Smooth muscle cell (in vitro differentiated cells): Measurements from ENCODE around the gene TMEM30B. TPM values are rescaled to one million over a fixed set of nuclear protein-coding genes. Genes with fewer than 3 reads are reported as not detected.

Experiments
- DNase-seq: peaks from one replicate; lab custom pipeline; 2025; ENCODE audit not compliant: unreplicated experiment; lab: John Stamatoyannopoulos, UW
- H2AFZ ChIP-seq: fragments of 200-600 bp; sonication (generic); 2 replicates; pipeline ENCODE4 v1.6.0; 2016; ENCODE audit warnings: antibody characterized with exemption, low read depth, mild to moderate bottlenecking
- H3F3A ChIP-seq: fragments of 200-600 bp; sonication (generic); 2 replicates; pipeline ENCODE4 v1.6.0; 2017; ENCODE audit warnings: antibody characterized with exemption, low read depth
- H3K27ac ChIP-seq: fragments of 200-600 bp; sonication (generic); 2 replicates; pipeline ENCODE4 v1.5.1; 2016; ENCODE audit warnings: low read depth, mild to moderate bottlenecking
- H3K27me3 ChIP-seq: fragments of 200-600 bp; sonication (generic); 2 replicates; pipeline ENCODE4 v1.6.1; 2016; ENCODE audit warnings: low read depth, mild to moderate bottlenecking
- H3K36me3 ChIP-seq: fragments of 200-600 bp; sonication (generic); 2 replicates; pipeline ENCODE4 v1.5.1; 2016; ENCODE audit warnings: low read depth
- H3K4me1 ChIP-seq: fragments of 200-600 bp; sonication (generic); 2 replicates; pipeline ENCODE4 v1.5.1; 2016; ENCODE audit warnings: low read depth
- H3K4me2 ChIP-seq: fragments of 200-600 bp; sonication (generic); 2 replicates; pipeline ENCODE4 v1.6.0; 2016; ENCODE audit warnings: mild to moderate bottlenecking
- H3K4me3 ChIP-seq: fragments of 200-600 bp; sonication (generic); 2 replicates; pipeline ENCODE4 v1.5.1; 2016; ENCODE audit warnings: mild to moderate bottlenecking
- H3K79me2 ChIP-seq: fragments of 200-600 bp; sonication (generic); 2 replicates; pipeline ENCODE4 v1.6.0; 2016; ENCODE audit warnings: low read depth, mild to moderate bottlenecking
- H3K9ac ChIP-seq: fragments of 200-600 bp; sonication (generic); 2 replicates; pipeline ENCODE4 v1.6.0; 2016; ENCODE audit warnings: low read depth
- H3K9me3 ChIP-seq: fragments of 200-600 bp; sonication (generic); replicated peaks from 2 replicates; pipeline ENCODE4 v1.5.1; 2016; ENCODE audit warnings: low read depth
- H4K20me1 ChIP-seq: fragments of 200-600 bp; sonication (generic); 2 replicates; pipeline ENCODE4 v1.6.0; 2016; ENCODE audit warnings: low read depth
- WGBS: methylation state at CpG from one replicate; pipeline ENCODE4 v1.1.7; 2016; ENCODE audit warnings: low lambda C conversion rate; 5-methylcytosine and 5-hydroxymethylcytosine counted together
- polyA plus RNA-seq: library from polyadenylated mRNA; unstranded; fragments of >200 nt; fragmentation: Nextera tagmentation; extraction: Ambion mirVana; gene quantifications from 2 replicates; pipeline ENCODE4 v1.2.1, GENCODE V29; 2016
- total RNA-seq: library from RNA; depleted of rRNA; stranded (reverse); fragments of >200 nt; gene quantifications from 2 replicates; pipeline ENCODE4 v1.2.3, GENCODE V29; 2014
- TF ChIP-seq, protein P1 (sequence below): fragments of 200-600 bp; sonication (generic); IDR thresholded peaks from 2 replicates; pipeline ENCODE4 v1.5.1; 2017; ENCODE audit warnings: borderline replicate concordance, mild to moderate bottlenecking, antibody characterized with exemption; ENCODE audit not compliant: insufficient read depth, poor library complexity, severe bottlenecking

TMEM30B gene
- total and polyA plus RNA-seq, 2 experiments from 2014 or later = 0.16 to 3.1 TPM

DNA sequence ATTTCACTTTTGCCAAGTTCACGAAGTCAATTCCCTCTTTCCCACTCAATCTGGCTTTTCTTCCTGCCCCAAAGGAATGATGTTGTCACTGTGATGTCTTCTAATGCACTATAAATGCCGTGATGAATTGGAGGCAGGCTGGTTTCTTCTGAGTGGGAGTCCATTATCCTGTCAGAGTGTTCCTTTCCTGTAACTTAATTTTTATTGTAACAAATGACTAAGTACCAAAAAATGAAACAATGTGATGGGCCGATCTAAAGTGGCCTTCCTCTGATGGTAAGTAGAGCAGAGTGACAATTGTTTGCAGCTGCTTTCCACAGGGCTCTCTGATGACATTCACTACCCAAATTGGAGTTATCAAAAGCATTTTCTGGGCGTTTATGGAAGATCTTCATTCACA is 22.2 kb downstream of the TMEM30B start:
- H3K36me3 ChIP-seq = no peaks in the 10 kb centered on the region
- H3K4me1 ChIP-seq = no peaks in the 10 kb centered on the region
- no peaks in the 10 kb centered on the region for H4K20me1 ChIP-seq
- no peak overlapping the region for H3K4me3 ChIP-seq
- DNase-seq = no peak
- peaks cover 6% of the 10 kb centered on the region for H3K27me3 ChIP-seq
- no peak overlapping the region for H2AFZ ChIP-seq
- H3K9ac ChIP-seq = no peak overlapping the region
- no peaks in the 10 kb centered on the region for H3F3A ChIP-seq
- no peaks in the 10 kb centered on the region for H3K79me2 ChIP-seq
- 56% methylated on average over 4 of the region's 4 CpGs for WGBS
- no peak overlapping the region for H3K4me2 ChIP-seq
- no peaks in the 10 kb centered on the region for H3K9me3 ChIP-seq
- TF ChIP-seq, protein P1, sequence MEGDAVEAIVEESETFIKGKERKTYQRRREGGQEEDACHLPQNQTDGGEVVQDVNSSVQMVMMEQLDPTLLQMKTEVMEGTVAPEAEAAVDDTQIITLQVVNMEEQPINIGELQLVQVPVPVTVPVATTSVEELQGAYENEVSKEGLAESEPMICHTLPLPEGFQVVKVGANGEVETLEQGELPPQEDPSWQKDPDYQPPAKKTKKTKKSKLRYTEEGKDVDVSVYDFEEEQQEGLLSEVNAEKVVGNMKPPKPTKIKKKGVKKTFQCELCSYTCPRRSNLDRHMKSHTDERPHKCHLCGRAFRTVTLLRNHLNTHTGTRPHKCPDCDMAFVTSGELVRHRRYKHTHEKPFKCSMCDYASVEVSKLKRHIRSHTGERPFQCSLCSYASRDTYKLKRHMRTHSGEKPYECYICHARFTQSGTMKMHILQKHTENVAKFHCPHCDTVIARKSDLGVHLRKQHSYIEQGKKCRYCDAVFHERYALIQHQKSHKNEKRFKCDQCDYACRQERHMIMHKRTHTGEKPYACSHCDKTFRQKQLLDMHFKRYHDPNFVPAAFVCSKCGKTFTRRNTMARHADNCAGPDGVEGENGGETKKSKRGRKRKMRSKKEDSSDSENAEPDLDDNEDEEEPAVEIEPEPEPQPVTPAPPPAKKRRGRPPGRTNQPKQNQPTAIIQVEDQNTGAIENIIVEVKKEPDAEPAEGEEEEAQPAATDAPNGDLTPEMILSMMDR = no peak
- H3K27ac ChIP-seq = no peak overlapping the region

DNA sequence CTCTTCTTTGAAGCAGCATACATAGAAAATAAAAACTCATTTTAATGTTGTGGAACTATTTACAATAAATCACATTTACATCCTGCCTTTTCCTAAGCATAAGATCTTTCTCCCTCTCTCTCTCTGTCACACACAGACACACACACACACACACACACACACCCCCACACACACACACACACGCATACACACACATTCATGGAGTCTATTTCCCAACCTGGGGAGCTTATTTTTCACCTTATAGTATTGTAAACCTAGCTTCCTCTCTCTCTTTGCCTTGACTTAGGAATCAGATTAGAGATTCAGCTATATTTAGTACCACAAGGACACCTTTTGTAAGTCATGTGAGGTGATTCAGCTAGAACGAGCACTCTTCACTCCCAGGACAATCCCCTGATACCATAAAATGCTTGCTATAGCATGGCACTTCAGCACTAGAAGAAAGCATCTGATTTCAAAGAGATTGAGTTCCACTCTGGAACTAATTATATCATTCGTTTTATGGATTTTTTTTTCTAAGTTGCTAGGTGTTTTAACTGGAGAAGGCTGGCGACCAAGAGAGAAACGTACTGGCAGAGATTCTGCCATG is 23.6 kb downstream of the TMEM30B start:
- no peak overlapping the region for H3K27ac ChIP-seq
- no peaks in the 10 kb centered on the region for H4K20me1 ChIP-seq
- 61% methylated on average over 5 of the region's 5 CpGs for WGBS
- peaks cover 6% of the 10 kb centered on the region for H3K27me3 ChIP-seq
- H3F3A ChIP-seq = no peaks in the 10 kb centered on the region
- no peak overlapping the region for H3K4me3 ChIP-seq
- TF ChIP-seq, protein P1 = no peak
- no peak overlapping the region for H2AFZ ChIP-seq
- H3K4me1 ChIP-seq = no peaks in the 10 kb centered on the region
- DNase-seq = no peak
- no peak overlapping the region for H3K9ac ChIP-seq
- H3K9me3 ChIP-seq = no peaks in the 10 kb centered on the region
- no peak overlapping the region for H3K4me2 ChIP-seq
- no peaks in the 10 kb centered on the region for H3K36me3 ChIP-seq
- no peaks in the 10 kb centered on the region for H3K79me2 ChIP-seq

DNA sequence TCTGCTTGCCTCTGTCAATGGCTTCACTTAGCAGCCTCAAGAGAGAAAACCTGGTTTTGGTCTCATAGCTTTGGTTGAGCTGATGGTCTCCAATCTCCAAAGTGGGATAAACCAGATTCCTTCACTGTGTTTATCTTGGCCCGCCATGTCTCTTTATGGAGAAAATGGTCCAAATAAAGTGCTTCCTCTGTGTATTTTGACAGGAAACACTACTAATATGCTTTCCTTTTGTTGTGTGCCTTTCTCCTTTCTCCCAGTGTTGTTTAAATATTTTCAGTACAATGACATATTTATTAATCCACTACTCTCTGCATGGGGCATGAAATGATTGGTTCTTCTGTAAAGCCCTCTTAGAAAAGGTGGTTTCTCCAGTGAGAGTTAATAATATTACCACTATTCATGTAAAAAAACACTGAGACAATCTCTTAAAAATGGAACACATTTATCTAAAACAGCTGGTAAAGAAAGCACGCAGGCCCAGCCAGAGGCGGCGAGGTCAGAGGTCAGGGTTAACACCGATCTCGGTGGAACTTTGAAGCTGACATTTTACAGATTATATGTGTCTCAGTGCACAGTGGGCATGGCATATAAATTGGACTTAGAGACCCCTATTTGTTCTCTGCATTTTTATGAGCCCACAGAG is 24.2 kb downstream of the TMEM30B start:
- H3K79me2 ChIP-seq = no peaks in the 10 kb centered on the region
- no peaks in the 10 kb centered on the region for H3K9me3 ChIP-seq
- no peak overlapping the region for H2AFZ ChIP-seq
- no peak overlapping the region for H3K4me3 ChIP-seq
- H3K27me3 ChIP-seq = peaks cover 6% of the 10 kb centered on the region
- H3K9ac ChIP-seq = no peak overlapping the region
- 85% methylated on average over 6 of the region's 6 CpGs for WGBS
- DNase-seq = no peak
- H3F3A ChIP-seq = no peaks in the 10 kb centered on the region
- no peak overlapping the region for H3K27ac ChIP-seq
- no peaks in the 10 kb centered on the region for H4K20me1 ChIP-seq
- H3K4me1 ChIP-seq = no peaks in the 10 kb centered on the region
- H3K4me2 ChIP-seq = no peak overlapping the region
- no peaks in the 10 kb centered on the region for H3K36me3 ChIP-seq
- TF ChIP-seq, protein P1 = no peak

DNA sequence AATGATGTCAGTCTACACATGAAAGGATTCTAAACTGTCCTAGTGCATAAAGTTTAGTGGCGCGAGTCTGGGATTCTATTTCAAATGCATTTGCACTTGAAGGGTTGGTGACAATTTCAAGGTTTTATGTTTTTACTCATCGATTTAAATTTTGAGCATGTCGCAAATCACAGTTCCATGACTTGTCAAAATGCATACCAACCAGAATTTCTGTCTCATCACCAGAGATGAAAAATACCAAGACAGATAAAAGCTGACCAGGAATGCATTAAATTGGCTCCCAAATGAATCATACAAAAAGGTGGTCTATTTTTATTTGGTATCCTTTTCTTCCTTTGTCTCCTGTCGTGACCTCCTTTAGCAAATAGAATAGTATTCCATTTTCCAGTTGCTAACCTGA is 25.2 kb downstream of the TMEM30B start:
- Histone ChIP-seq H3K36me3 (no peaks in the 10 kb centered on the region), H3K27ac (no peak overlapping the region), H3K9ac (no peak overlapping the region), H4K20me1 (no peaks in the 10 kb centered on the region), H3F3A (no peaks in the 10 kb centered on the region), H3K4me2 (no peak overlapping the region), H2AFZ (no peak overlapping the region), H3K4me1 (no peaks in the 10 kb centered on the region), H3K4me3 (no peak overlapping the region), H3K27me3 (peaks cover 6% of the 10 kb centered on the region), H3K9me3 (no peaks in the 10 kb centered on the region), H3K79me2 (no peaks in the 10 kb centered on the region)
- DNase-seq = no peak
- TF ChIP-seq, protein P1 = no peak
- 74% methylated on average over 5 of the region's 5 CpGs for WGBS
